ENCODE data around the gene HMCN2.
"Not testable (repeated sequence)": the region's sequence is repeated elsewhere in the genome, so short reads cannot be mapped to it uniquely, and the experiment has no call there.

Gene HMCN2

GRCh38 chr9:130262771-130263170 lies 2.8 kb upstream of the HMCN2 start:
- no peak for DNase-seq (ENCODE audit: low read depth in 2 of 2)

GRCh38 chr9:130263601-130264413 lies 1.8 kb upstream of the HMCN2 start:
- no peak for DNase-seq (ENCODE audit: low read depth in 2 of 2)

GRCh38 chr9:130264414-130265350 lies 878 bp upstream of the HMCN2 start:
- DNase-seq (ENCODE audit: low read depth in 2 of 2): no peak

- no peak for DNase-seq (ENCODE audit: low read depth in 2 of 2)
These were observed 907 bp downstream of the HMCN2 start for GRCh38 chr9:130266236-130267098.

GRCh38 chr9:130267930-130268329 lies 2.4 kb downstream of the HMCN2 start:
- no peak for DNase-seq (ENCODE audit: low read depth in 2 of 2)

GRCh38 chr9:130268521-130269211 lies 3.1 kb downstream of the HMCN2 start:
- DNase-seq (ENCODE audit: low read depth in 2 of 2): no peak

- DNase-seq (ENCODE audit: low read depth in 2 of 2): no peak
These were observed 5.9 kb downstream of the HMCN2 start for GRCh38 chr9:130271473-130271872.

GRCh38 chr9:130275156-130275555 lies 9.6 kb downstream of the HMCN2 start:
- DNase-seq (ENCODE audit: low read depth in 2 of 2): no peak

GRCh38 chr9:130276121-130276520 lies 10.6 kb downstream of the HMCN2 start:
- DNase-seq (ENCODE audit: low read depth in 2 of 2): no peak

- DNase-seq (ENCODE audit: low read depth in 2 of 2): no peak
These were observed 11.4 kb downstream of the HMCN2 start for GRCh38 chr9:130276955-130277354.

- not testable (repeated sequence) for DNase-seq (ENCODE audit: low read depth in 2 of 2)
These were observed 12.0 kb downstream of the HMCN2 start for GRCh38 chr9:130277525-130277924.

GRCh38 chr9:130283539-130284248 lies 18.1 kb downstream of the HMCN2 start:
- DNase-seq (ENCODE audit: low read depth in 2 of 2): no peak

GRCh38 chr9:130284249-130284625 lies 18.7 kb downstream of the HMCN2 start:
- no peak for DNase-seq (ENCODE audit: low read depth in 2 of 2)

- DNase-seq (ENCODE audit: low read depth in 2 of 2): no peak
These were observed 19.1 kb downstream of the HMCN2 start for GRCh38 chr9:130284690-130285089.

GRCh38 chr9:130285271-130285670 lies 19.7 kb downstream of the HMCN2 start:
- DNase-seq (ENCODE audit: low read depth in 2 of 2): no peak

- no peak for DNase-seq (ENCODE audit: low read depth in 2 of 2)
These were observed 20.7 kb downstream of the HMCN2 start for GRCh38 chr9:130286072-130286770.

- DNase-seq (ENCODE audit: low read depth in 2 of 2): no peak
These were observed 21.3 kb downstream of the HMCN2 start for GRCh38 chr9:130286781-130287428.

- DNase-seq (ENCODE audit: low read depth in 2 of 2): no peak
These were observed 22.2 kb downstream of the HMCN2 start for GRCh38 chr9:130287736-130288135.

- no peak for DNase-seq (ENCODE audit: low read depth in 2 of 2)
These were observed 22.8 kb downstream of the HMCN2 start for GRCh38 chr9:130288393-130288792.
